GM21737 (cell line): ENCODE data around the gene DLGAP1.

Source experiments
- ATAC-seq: cut with Tn5 transposase; IDR thresholded peaks from one replicate; pipeline ENCODE4 v1.9.1; 2021; ENCODE audit warnings: mild to moderate bottlenecking, moderate library complexity; ENCODE audit not compliant: unreplicated experiment

Gene DLGAP1

GRCh38 chr18:3466872-3467271 is 988.2 kb downstream of the DLGAP1 start:
- no peak for ATAC-seq

GRCh38 chr18:3466045-3466444 is 989.1 kb downstream of the DLGAP1 start:
- no peak for ATAC-seq

DNA sequence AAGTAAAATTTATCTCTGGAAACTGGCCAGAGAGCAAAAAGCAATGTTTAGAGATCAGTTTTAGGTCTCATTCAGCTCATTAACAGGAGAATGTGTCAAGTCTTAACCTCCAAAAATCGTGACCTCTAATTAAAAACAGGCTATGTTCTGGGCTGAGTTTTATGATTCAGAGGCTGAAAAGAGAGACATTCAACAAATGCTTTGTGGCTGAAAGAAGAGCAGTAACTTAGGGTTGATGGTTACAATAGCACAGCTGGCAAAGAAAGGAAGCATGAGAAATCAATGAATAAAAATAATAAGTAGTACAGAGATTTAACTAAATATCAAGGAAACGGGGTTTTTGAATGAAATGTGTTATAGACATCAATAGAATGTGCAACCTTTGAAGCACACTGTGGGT is 992.1 kb downstream of the DLGAP1 start:
- no peak for ATAC-seq

- no peak for ATAC-seq
Measured at GRCh38 chr18:3461704-3462103, 993.4 kb downstream of the DLGAP1 start.

- ATAC-seq = no peak
Measured at GRCh38 chr18:3460823-3461398, 994.2 kb downstream of the DLGAP1 start.

- no peak for ATAC-seq
Measured at GRCh38 chr18:3458952-3459853, 995.9 kb downstream of the DLGAP1 start.

GRCh38 chr18:3458378-3458777 is 996.7 kb downstream of the DLGAP1 start:
- ATAC-seq = no peak

- no peak for ATAC-seq
Measured at GRCh38 chr18:3457261-3457724, 997.8 kb downstream of the DLGAP1 start.

DNA sequence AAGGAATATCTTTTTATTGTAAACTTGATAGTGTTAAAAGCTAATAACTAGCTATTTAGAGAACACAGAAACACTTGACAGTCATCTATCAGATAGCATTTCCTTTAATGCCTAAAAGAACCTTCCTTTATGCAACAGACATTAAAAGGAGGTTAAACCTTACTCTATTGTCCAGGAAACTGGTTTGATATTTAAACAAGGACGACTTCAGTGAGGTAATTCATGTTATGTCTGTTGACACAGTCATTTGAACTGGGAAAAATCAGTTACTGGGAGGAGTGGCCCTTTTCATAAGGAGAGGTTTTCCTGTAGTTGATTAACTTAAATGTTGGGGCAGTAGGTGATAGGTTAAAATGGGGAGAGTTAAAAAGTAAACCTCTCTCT is 998.4 kb downstream of the DLGAP1 start:
- no peak for ATAC-seq

- ATAC-seq = no peak
Measured at GRCh38 chr18:3455907-3456685, 999.0 kb downstream of the DLGAP1 start.

DNA sequence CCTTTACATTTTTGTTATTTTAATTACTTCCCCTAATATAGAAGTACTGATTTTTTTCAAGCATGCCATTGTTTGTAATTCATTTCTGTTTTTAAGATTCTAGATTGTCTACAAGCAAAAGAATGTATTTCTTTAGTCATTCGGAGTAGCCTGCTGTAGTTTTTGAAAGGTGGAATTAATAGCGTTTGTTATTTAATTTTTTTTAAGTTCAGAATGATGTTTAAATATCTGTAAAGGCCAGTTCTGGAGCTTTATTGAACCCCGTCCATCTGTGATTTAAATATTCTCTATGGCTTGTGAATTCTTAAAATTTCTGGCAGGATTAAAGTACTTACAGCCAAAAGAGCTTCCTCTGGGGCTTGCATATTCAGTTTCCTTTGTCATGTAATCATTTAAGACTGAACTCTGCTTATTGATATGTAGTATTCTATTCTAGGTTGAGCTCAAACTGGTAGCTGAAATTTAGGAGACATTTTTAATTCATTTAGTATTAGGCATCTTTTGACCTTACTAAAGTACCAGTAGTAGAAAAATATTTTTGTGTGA is 999.9 kb downstream of the DLGAP1 start:
- ATAC-seq = no peak

DNA sequence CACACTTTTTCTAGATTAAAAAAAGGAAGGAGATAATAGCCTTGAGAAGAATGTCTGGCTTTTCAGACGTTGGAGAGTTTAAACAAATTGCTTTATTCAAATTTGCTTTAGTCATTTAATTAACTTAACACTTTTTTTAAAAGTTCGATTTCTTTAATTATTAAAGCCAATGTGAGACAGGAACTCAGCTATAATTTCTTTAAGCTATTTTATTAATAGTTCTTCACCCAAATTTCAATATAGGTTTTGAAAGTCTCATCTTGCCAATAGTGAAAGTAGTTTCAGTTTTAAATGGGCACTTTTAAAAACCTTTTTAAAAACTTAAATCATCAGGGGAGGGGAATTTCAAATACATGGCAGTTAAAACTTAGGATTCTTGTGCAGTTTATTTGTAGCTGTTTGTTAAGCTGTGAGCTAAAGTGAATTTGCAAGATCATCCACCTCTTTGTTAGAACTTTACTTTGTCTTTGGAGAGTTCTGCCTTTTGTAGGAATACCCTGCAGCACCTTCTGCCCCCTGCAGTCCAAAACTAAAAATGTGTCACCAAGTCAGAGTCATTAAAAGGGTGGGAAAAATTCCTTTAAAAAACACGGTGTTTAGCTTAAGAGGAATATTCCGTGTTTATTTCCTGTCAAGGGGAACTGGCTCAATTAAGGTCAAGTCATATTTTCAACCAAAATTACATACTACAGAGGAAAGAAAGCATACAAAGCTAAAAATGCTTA is 1000.6 kb downstream of the DLGAP1 start:
- ATAC-seq = no peak

DNA sequence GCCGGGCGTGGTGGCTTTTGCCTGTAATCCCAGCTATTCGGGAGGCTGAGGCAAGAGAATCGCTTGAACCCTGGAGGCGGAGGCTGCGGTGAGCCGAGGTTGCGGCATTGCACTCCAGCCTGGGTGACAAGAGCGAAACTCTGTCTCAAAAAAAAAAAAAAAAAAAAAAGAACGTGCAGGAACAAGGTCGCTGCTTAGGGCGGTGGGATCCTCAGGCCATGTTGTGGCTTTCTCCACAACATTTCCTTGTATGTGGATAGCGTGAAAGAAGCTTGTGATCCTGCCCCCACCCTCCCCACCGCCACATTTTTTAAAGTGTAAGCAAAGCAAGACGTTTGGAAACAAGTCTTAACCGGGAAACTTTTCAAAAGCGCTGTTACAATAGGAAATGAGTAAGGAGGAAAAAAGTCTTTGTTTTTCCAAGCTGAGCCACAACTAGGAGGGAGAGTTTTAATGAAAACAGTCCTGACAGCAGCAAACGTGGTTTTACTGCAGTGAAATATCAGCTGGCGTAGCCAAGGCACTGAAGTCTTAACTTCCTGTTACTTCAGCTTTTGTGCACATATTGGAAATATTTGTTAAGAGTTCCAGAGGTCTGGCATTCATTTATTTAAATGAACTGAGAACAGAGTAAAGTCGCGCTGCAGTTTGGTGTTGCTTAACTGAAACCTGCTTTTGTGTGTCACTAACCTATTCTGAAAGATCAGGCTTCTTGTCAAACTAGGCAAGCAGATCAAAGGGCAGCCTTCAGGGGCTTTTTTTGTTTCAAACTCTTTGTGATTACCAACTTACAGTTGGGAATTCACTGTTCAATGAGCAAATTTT is 1001.4 kb downstream of the DLGAP1 start:
- ATAC-seq = no peak

- ATAC-seq = no peak
Measured at GRCh38 chr18:3452750-3453539, 1002.2 kb downstream of the DLGAP1 start.

GRCh38 chr18:3451989-3452749 is 1002.9 kb downstream of the DLGAP1 start:
- ATAC-seq = no peak

DNA sequence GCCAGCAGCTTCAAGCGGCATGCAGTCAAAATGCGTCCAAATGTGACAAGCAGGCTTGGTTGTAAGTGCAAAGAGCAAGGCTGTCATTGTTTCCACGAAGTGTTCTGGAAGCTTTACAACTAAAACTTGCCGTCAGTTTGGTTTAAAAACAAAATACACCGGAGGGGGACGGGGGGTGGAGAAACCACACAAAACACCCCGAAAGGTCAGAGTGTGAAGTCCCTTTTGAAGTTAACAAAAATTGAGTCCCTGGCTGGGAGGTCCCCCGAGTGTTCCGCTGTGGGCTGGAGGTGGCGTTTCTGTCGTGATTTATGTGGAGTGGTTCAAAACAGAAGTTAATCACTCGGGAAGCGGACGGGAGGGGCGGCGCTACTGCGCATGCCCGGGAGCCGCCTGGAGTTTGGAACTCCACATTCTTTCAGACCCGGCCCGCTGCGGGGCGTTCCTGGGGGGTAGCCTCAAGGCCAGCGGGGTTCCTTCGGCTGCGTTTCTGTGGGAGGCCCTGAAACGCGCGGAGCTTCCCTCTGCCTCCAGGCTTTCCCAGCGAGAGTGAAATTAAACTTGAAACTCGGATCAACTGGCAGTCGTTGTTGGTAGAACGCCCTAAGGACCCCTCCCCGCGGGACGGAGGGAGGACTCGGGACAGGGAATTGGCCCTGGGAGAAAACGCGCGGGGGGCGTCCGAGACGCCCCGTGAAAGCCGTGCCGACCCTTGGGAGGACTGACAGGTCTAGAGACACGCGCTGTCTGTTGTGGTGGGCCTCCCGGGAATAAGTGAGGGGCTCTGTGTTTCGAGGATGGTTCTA is 1003.7 kb downstream of the DLGAP1 start:
- no peak for ATAC-seq

DNA sequence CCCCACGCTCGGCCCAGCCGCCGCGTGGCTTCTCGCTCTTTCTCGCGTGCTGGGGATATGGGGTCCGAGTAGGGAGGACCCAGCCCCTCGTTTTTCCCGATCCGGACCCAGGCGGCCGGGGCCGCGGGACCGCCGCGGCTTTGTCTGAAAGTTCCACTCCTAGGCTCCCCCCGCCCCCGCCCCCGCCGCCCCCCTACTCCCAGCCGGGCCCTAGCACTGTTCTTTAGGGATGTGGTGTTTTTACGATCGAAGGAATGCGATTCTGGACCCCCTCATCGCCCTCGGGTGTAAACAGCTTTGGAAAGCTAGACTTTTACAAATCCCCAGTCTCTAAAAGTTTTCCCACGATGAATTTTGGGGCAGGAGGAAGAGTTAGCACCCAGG is 1004.3 kb downstream of the DLGAP1 start:
- no peak for ATAC-seq
